ENCODE data around the gene IL1B. TPM values are rescaled to one million over a fixed set of nuclear protein-coding genes. Genes with fewer than 3 reads are reported as not detected.

Gene IL1B
- polyA plus RNA-seq, 2 donors = 1.9 to 4.3 TPM

- WGBS, 2 donors = 78 to 95% methylated on average over 3 of the region's 3 CpGs
- no peak overlapping the region for H3K27ac ChIP-seq (ENCODE audit: low read depth in 2 of 2, low read length in 1 of 2)
- peaks cover 0 to 7% of the 10 kb centered on the region in 2 donors for H3K4me1 ChIP-seq (ENCODE audit: control insufficient read depth in 2 of 2, insufficient read depth in 2 of 2, low read length in 1 of 2)
Observed at GRCh38 chr2:112788653-112789052, 47.9 kb downstream of the IL1B start.

GRCh38 chr2:112787729-112788393 lies 48.7 kb downstream of the IL1B start:
- WGBS, 2 donors = 80 to 89% methylated on average over 4 of the region's 4 CpGs
- Histone ChIP-seq H3K9me3 (ENCODE audit: control insufficient read depth in 2 of 2, insufficient read depth in 1 of 2, low read depth in 1 of 2, low read length in 1 of 2) (no peaks in the 10 kb centered on the region), H3K4me3 (ENCODE audit: low read depth in 1 of 2, low read length in 2 of 2) (no peak overlapping the region), H3K27ac (ENCODE audit: low read depth in 2 of 2, low read length in 1 of 2) (no peak overlapping the region), H3K27me3 (ENCODE audit: control insufficient read depth in 1 of 2, insufficient read depth in 2 of 2, low read length in 2 of 2) (no peaks in the 10 kb centered on the region), H3K36me3 (ENCODE audit: control insufficient read depth in 2 of 2, insufficient read depth in 2 of 2, low read length in 1 of 2) (no peaks in the 10 kb centered on the region), H3K4me1 (ENCODE audit: control insufficient read depth in 2 of 2, insufficient read depth in 2 of 2, low read length in 1 of 2) (peaks cover 0 to 6% of the 10 kb centered on the region in 2 donors)

More at GRCh38 chr2:112788653-112789052, 47.9 kb downstream of the IL1B start:
- Histone ChIP-seq H3K27me3 (ENCODE audit: control insufficient read depth in 1 of 2, insufficient read depth in 2 of 2, low read length in 2 of 2) (no peaks in the 10 kb centered on the region), H3K36me3 (ENCODE audit: control insufficient read depth in 2 of 2, insufficient read depth in 2 of 2, low read length in 1 of 2) (no peaks in the 10 kb centered on the region), H3K9me3 (ENCODE audit: control insufficient read depth in 2 of 2, insufficient read depth in 1 of 2, low read depth in 1 of 2, low read length in 1 of 2) (no peaks in the 10 kb centered on the region), H3K4me3 (ENCODE audit: low read depth in 1 of 2, low read length in 2 of 2) (no peak overlapping the region)

- Histone ChIP-seq H3K4me3 (ENCODE audit: low read depth in 1 of 2, low read length in 2 of 2) (no peak overlapping the region), H3K4me1 (ENCODE audit: control insufficient read depth in 2 of 2, insufficient read depth in 2 of 2, low read length in 1 of 2) (peaks cover 0 to 6% of the 10 kb centered on the region in 2 donors), H3K9me3 (ENCODE audit: control insufficient read depth in 2 of 2, insufficient read depth in 1 of 2, low read depth in 1 of 2, low read length in 1 of 2) (no peaks in the 10 kb centered on the region), H3K27me3 (ENCODE audit: control insufficient read depth in 1 of 2, insufficient read depth in 2 of 2, low read length in 2 of 2) (no peaks in the 10 kb centered on the region), H3K27ac (ENCODE audit: low read depth in 2 of 2, low read length in 1 of 2) (no peak overlapping the region), H3K36me3 (ENCODE audit: control insufficient read depth in 2 of 2, insufficient read depth in 2 of 2, low read length in 1 of 2) (no peaks in the 10 kb centered on the region)
- WGBS, 2 donors = 86 to 88% methylated on average over 3 of the region's 3 CpGs
Observed at GRCh38 chr2:112787294-112787693, 49.3 kb downstream of the IL1B start.

- 31 to 32% methylated on average over 13 of the region's 13 CpGs for WGBS, 2 donors
- Histone ChIP-seq H3K4me3 (ENCODE audit: low read depth in 1 of 2, low read length in 2 of 2) (peak within 1 kb of the TSS in 1 of 2 donors; percentile 48), H3K27ac (ENCODE audit: low read depth in 2 of 2, low read length in 1 of 2) (peak within 1 kb of the TSS; percentile 13 to 24)
Observed at GRCh38 chr2:112784199-112785189, 52.1 kb downstream of the IL1B start, which contains the start of gene IL1A. Gene IL1A (minus strand): TSS chr2:112784493. CDS start chr2:112783770, 723 bp downstream.

GRCh38 chr2:112783187-112783714 lies 53.3 kb downstream of the IL1B start:
- no peaks in the 10 kb centered on the region for H3K4me1 ChIP-seq (ENCODE audit: control insufficient read depth in 2 of 2, insufficient read depth in 2 of 2, low read length in 1 of 2)
- no peaks in the 10 kb centered on the region for H3K27me3 ChIP-seq (ENCODE audit: control insufficient read depth in 1 of 2, insufficient read depth in 2 of 2, low read length in 2 of 2)
- no peaks in the 10 kb centered on the region for H3K9me3 ChIP-seq (ENCODE audit: control insufficient read depth in 2 of 2, insufficient read depth in 1 of 2, low read depth in 1 of 2, low read length in 1 of 2)
- WGBS, 2 donors = 91 to 95% methylated on average over 3 of the region's 3 CpGs
- H3K4me3 ChIP-seq (ENCODE audit: low read depth in 1 of 2, low read length in 2 of 2) = peak overlapping the region in 1 of 2 donors; percentile 48
- no peaks in the 10 kb centered on the region for H3K36me3 ChIP-seq (ENCODE audit: control insufficient read depth in 2 of 2, insufficient read depth in 2 of 2, low read length in 1 of 2)
- no peak overlapping the region for H3K27ac ChIP-seq (ENCODE audit: low read depth in 2 of 2, low read length in 1 of 2)

More at GRCh38 chr2:112784199-112785189, 52.1 kb downstream of the IL1B start, which contains the start of gene IL1A:
- Histone ChIP-seq H3K4me1 (ENCODE audit: control insufficient read depth in 2 of 2, insufficient read depth in 2 of 2, low read length in 1 of 2) (no peaks in the 10 kb centered on the region), H3K9me3 (ENCODE audit: control insufficient read depth in 2 of 2, insufficient read depth in 1 of 2, low read depth in 1 of 2, low read length in 1 of 2) (no peaks in the 10 kb centered on the region), H3K27me3 (ENCODE audit: control insufficient read depth in 1 of 2, insufficient read depth in 2 of 2, low read length in 2 of 2) (no peaks in the 10 kb centered on the region), H3K36me3 (ENCODE audit: control insufficient read depth in 2 of 2, insufficient read depth in 2 of 2, low read length in 1 of 2) (no peaks in the 10 kb centered on the region)

- Histone ChIP-seq H3K4me1 (ENCODE audit: control insufficient read depth in 2 of 2, insufficient read depth in 2 of 2, low read length in 1 of 2) (no peaks in the 10 kb centered on the region), H3K4me3 (ENCODE audit: low read depth in 1 of 2, low read length in 2 of 2) (peak overlapping the region in 1 of 2 donors; percentile 48), H3K9me3 (ENCODE audit: control insufficient read depth in 2 of 2, insufficient read depth in 1 of 2, low read depth in 1 of 2, low read length in 1 of 2) (no peaks in the 10 kb centered on the region), H3K27me3 (ENCODE audit: control insufficient read depth in 1 of 2, insufficient read depth in 2 of 2, low read length in 2 of 2) (no peaks in the 10 kb centered on the region), H3K36me3 (ENCODE audit: control insufficient read depth in 2 of 2, insufficient read depth in 2 of 2, low read length in 1 of 2) (no peaks in the 10 kb centered on the region), H3K27ac (ENCODE audit: low read depth in 2 of 2, low read length in 1 of 2) (no peak overlapping the region)
- 84 to 88% methylated on average over 3 of the region's 3 CpGs for WGBS, 2 donors
Observed at GRCh38 chr2:112782234-112782799, 54.3 kb downstream of the IL1B start.

Other genes starting within 250 kb of the IL1B start
- 10 to 100 TPM; 10.1 to 10.4 TPM for gene SLC20A1, start 190.8 kb downstream of the IL1B start, polyA plus RNA-seq
- gene NT5DC4, start 115.8 kb downstream of the IL1B start, polyA plus RNA-seq = not detected
- 1 to 10 TPM; 1.6 to 3.5 TPM for gene CKAP2L, start 72.2 kb downstream of the IL1B start, polyA plus RNA-seq
- 10 to 100 TPM; 17.4 to 30.0 TPM for gene IL1A, start 52.3 kb downstream of the IL1B start, polyA plus RNA-seq
- gene IL37, start 74.4 kb upstream of the IL1B start, polyA plus RNA-seq = under 1 TPM; 0.06 to 0.12 TPM
- 10 to 100 TPM in 1 of 2 donors, 1 to 10 TPM in 1; 6.2 to 54.5 TPM for gene IL36G, start 141.2 kb upstream of the IL1B start, polyA plus RNA-seq
- 100 to 1,000 TPM; 243 to 394 TPM for gene IL36A, start 168.7 kb upstream of the IL1B start, polyA plus RNA-seq
- gene IL36B, start 216.1 kb upstream of the IL1B start, polyA plus RNA-seq = 1 to 10 TPM; 1.5 to 8.8 TPM
- 10 to 100 TPM; 25.9 to 38.4 TPM for gene IL36RN, start 222.4 kb upstream of the IL1B start, polyA plus RNA-seq
- gene IL1F10, start 231.2 kb upstream of the IL1B start, polyA plus RNA-seq = under 1 TPM; 0.18 to 0.51 TPM